ENCODE measurements around the gene SLC25A34. TPM values are rescaled to one million over a fixed set of nuclear protein-coding genes. Genes with fewer than 3 reads are reported as not detected.

Gene SLC25A34
- polyA plus RNA-seq, 3 donors = 1.3 to 1.7 (median 1.4) TPM

DNA sequence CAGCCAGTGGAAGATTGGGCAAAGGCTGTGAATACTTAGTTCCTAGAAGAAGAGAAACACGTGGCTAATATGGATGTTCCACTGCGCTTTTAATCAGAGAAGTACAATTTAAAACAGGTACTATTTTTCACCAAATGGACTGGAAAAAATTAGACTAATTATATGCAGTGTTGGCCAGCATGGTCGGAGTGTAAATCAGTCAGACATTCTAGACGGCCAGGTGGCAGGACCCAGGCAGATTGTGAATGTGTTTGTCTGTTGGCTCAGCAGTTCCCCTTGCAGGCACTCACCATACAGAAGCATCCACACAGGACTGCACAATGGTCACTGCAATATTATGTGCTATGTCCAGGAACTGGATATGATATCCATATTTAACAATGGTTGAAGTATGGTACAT lies 23.9 kb upstream of the SLC25A34 start:
- no peak for DNase-seq (ENCODE audit: low read depth in 3 of 3, low spot score in 2 of 3)

DNA sequence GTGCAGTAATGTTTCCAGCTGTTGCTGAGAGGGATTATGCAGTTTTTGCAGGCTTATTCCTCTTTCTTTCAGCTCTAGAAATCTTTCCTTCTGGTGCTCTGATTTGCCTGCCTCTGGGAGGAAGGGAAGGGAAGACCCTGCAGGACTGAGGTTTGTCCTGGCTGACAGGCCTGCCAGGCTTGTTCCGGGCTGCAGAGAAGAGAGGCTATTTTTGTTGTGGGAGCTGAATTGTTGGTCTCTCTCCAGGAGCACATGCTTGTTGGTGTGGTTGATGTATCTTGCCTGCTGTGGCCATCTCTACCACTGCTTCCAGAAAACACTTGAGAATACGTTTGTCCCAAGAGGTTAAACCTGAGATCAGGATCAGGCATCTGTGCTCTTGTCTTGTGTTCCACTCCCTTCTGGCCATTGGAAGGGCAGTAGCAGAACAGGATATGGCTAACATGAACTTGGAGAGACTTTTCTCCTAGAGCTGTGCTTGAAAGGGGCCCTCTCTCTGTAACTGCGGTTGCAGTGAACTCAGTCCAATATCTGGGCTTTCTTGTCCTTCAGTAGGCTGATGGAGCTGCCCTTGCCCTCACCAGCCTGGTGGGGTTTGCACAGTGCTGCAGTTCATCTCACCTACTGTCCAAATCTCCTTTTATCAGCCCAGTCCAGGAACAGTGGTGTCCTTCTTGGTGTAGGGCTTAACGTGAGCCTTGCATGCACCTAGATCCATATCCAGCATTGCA lies 21.5 kb upstream of the SLC25A34 start:
- DNase-seq (ENCODE audit: low read depth in 3 of 3, low spot score in 2 of 3) = no peak

DNA sequence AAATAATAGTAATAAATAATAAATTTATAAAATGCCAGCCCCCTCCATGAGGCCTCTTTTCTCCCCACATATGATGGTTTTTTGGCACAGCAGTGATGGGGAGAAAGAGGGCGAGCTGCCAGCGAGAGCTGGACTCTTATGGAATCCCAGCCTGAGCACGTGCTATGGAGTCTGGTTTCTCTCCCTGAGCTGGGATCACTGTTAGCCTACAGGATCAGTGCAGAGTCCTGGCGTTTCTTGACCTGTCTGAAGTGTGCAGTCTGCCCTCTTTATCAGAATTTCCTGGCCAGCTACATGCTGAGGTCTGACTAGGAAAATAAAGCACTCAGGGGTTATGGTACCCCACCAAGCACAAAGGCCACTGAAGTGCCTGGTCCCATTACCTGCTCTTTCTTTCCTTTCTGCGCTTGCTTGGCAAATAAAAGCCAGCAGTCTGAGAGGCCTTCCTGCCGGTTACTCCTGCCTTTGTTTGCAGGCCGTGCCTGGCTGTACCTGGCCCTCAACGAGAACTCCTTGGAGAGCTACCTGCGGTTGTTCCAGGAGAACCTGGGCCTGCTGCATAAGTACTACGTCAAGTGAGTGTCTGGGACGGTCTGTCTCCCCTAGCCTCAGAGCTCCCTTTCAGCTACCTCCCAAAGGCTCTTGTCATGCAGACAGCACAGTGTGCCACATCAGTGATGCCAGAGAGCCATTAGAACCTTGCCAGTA lies 18.5 kb upstream of the SLC25A34 start:
- DNase-seq (ENCODE audit: low read depth in 3 of 3, low spot score in 2 of 3) = no peak

DNA sequence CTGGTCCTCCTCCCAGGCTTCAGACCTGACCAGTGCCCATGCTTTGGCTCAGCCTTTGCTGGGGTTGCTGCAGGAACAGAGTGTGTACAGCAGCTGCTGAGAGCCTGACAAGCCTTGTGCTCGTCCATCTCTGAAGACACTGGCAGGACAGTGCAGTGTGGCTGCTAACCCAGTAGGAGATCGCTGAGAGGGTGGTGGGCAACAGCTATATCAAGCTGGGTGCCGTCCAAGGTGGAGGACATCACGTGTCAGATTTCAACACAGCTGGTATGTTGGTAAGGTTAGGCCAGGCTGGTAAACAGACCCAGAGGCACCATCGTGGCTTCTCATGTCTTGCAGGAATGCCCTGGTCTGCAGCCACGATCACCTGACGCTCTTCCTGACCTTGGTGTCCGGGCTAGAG lies 17.9 kb upstream of the SLC25A34 start:
- DNase-seq (ENCODE audit: low read depth in 3 of 3, low spot score in 2 of 3) = no peak

DNA sequence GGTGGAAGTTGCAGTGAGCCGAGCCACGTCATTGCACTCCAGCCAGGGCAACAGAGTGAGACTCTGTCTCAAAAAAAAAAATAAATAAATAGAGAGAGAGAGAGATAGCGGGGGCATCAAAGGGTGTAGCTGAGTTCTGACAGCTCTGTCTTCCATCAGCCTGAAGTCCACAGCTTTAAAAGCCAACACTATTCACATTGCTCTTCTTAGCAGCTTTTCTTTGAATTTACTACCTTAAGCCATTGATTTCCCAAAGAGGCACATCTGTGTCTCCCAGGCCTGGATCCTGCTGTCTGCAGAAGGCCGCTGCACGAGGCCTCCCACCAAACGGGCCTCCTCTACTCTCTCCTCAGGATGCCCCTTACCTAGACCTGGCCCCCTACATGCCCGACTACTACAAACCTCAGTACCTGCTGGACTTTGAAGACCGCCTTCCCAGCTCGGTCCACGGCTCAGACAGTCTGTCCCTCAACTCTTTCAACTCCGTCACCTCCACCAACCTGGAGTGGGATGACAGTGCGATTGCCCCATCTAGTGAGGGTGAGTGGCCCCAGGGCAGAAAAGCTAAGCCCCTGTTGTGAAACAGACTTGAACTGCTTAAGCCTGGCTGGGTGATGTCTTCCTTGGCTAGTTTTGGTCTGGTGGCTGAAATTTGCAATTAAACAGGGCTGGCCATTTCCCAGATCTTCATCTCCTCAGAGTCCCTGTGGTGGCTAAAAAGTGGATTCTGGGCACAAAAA lies 16.5 kb upstream of the SLC25A34 start:
- no peak for DNase-seq (ENCODE audit: low read depth in 3 of 3, low spot score in 2 of 3)

DNA sequence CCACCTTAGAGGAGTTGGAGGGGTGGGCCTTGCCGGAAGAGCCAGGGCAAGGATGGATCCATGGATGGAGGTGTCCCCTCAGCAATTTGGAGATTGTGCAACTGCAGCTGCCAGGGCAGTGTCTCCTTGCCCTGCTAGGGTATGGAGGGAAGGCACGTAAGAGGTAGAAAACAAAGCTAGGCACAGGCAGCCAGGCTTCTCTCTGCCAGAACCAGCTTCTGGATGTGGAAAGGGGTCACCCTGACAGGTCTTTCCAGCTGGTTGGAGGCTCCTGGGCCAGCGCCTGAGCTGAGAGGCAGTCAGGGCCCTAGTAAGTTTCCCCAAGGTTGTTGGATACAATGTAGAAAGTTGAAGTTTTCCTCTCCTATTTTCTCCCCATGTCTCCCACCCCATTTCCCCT lies 15.2 kb upstream of the SLC25A34 start:
- no peak for DNase-seq (ENCODE audit: low read depth in 3 of 3, low spot score in 2 of 3)

DNA sequence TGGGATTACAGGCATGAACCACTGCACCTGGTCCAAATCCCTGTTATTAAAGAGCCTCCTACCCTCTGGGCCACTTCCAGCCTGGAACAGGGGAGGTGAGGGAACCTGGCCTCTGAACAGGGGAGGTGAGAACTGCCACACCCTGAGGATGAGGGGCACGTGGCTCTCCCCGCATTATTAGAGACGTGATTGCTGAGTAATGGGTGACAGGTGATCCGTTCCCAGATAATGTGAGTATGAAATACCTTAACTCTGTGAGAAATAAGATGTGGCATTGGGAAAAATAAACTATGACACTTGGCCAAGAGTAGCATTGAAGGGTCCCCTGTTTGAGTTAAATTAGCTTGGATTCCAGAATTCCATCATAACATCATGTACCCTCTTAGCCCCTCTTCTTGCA lies 13.6 kb upstream of the SLC25A34 start:
- no peak for DNase-seq (ENCODE audit: low read depth in 3 of 3, low spot score in 2 of 3)

DNA sequence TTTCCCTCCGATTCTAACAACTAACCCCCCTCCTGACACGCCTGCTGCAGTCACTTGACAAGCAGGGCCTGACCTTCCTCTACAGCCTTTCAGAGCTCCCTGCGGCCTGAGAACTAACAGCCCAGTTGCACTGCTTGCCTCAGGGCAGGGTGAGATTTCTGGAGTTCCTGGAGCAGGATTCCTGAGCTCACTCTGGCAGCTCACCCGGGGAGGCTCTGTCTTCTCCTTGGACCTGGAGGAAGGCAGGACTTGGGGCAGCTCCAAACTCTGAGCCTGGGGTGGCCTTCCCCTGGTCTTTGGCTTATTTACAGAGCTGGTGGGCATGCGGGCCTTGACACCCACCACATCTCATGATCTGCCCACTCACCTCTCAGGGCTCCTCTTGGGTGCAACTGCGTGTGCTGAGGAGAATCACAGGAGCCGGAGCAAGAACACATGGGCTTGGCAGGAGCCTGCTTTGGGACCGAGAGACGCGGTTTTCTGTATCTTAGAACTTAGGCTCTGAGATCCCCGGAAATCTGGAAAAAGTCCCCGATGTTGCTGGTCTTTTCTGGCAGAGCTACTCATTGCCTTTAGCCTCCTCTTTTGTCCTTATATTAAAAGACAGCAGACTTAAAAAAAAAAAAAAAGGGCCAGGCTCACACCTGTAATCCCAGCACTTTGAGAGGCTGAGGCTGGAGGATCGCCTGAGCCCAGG lies 13.1 kb upstream of the SLC25A34 start:
- no peak for DNase-seq (ENCODE audit: low read depth in 3 of 3, low spot score in 2 of 3)

DNA sequence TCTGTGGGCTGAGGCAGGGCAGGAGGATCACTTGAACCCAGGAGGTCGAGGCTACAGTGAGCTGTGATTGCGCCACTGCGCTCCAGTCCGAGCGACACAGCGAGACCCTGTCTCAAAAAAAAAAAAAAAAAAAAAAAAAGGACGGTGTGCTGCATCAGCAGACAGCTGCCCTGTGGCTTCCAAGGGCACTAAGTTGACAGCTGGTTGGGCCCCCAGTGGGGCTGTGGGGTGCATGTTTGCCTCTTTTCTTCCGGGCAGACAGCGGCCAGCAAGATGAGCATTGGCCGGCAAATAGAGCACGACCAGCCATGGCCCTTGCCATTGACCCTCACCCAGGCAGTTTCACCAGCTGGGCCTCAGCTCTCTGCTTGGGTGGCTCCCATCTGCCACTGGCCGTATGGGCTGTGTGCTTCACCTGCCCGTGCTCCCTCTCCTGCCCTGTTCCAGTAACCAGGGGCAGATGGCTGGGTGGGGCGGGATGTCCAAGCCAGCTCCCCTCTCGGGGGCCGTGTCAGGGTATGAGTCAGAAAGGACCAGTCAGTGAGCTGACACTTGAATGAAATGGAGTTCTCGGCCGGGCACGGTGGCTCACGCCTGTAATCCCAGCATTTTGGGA lies 12.3 kb upstream of the SLC25A34 start:
- no peak for DNase-seq (ENCODE audit: low read depth in 3 of 3, low spot score in 2 of 3)

DNA sequence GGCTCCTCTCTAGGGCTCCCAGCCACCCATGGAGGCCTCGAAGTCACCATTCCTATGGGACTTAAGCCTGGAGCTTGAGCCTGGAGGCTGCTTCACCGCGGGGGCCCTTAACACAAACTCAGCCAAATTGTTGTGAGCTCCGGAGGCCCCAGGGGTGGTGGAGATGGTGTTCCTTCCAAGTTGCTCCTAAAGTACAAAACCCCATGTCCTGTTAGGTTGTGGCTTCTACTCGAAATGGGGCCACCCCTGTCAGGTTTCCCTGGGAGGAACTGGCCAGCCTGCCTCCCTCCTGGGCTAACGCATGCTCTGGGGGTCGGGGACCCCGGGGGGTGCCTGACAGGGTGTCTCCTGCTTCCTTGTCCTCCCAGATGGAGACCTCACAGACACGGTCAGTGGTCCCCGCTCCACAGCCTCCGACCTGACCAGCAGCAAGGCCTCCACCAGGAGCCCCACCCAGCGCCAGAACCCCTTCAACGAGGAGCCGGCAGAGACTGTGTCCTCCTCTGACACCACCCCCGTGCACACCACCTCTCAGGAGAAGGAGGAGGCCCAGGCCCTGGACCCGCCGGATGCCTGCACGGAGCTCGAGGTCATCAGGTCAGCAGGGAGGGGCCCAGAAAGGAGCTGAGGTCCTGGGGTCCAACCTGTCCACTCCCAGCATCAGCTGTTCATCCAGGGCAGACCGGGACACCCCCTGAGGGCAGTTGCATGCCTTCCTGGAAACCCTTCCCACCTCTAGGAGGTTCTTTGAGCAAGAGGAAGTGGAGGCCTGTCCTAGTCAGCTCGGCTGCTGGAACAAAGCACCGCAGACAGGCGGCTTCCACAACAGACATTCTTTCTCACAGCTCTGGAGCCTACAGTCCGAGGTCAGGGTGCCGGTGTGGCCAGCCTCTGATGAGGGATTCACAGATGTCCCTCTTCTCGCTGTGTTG lies 10.8 kb upstream of the SLC25A34 start:
- DNase-seq (ENCODE audit: low read depth in 3 of 3, low spot score in 2 of 3) = no peak

DNA sequence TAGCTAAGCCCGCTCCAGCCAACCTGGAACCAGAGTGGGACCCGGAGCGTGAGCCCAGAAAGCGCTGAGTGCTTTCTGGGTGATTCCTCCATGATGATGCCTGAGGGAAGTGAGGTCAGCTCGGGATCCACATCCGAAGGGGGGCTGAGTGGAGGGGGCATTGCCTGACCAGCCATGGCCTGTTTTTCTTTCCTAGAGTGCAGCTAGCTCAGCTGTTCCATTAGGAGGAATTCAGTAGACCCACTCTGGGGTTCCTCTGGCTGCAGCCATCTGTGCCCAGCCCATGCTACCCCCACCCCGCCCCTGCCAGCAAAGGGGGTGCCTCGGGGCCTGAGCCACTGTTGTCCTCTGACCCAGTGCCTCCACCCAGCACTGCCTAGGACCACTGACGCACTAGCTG lies 9.6 kb upstream of the SLC25A34 start:
- no peak for DNase-seq (ENCODE audit: low read depth in 3 of 3, low spot score in 2 of 3)

DNA sequence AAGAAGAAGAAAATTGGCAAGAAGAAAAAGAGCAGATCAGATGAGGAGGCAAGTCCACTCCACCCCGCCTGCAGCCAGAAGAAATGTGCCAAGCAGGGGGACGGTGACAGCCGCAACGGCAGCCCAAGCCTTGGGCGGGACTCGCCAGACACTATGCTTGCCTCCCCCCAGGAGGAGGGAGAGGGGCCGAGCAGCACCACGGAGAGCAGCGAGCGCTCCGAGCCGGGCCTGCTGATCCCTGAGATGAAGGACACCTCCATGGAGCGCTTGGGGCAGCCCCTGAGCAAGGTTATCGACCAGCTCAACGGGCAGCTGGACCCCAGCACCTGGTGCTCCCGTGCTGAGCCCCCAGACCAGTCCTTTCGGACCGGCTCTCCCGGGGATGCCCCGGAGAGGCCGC lies 9.0 kb upstream of the SLC25A34 start:
- DNase-seq (ENCODE audit: low read depth in 3 of 3, low spot score in 2 of 3) = no peak

DNA sequence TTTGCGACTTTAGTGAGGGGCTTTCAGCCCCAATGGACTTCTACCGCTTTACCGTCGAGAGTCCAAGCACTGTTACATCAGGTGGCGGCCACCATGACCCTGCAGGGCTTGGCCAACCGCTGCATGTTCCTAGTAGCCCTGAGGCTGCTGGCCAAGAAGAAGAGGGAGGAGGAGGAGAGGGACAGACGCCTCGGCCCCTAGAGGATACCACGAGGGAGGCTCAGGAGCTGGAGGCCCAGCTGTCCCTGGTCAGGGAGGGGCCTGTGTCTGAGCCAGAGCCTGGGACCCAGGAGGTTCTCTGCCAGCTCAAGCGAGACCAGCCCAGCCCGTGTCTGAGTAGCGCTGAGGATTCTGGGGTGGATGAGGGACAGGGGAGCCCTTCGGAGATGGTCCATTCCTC lies 8.6 kb upstream of the SLC25A34 start:
- no peak for DNase-seq (ENCODE audit: low read depth in 3 of 3, low spot score in 2 of 3)

DNA sequence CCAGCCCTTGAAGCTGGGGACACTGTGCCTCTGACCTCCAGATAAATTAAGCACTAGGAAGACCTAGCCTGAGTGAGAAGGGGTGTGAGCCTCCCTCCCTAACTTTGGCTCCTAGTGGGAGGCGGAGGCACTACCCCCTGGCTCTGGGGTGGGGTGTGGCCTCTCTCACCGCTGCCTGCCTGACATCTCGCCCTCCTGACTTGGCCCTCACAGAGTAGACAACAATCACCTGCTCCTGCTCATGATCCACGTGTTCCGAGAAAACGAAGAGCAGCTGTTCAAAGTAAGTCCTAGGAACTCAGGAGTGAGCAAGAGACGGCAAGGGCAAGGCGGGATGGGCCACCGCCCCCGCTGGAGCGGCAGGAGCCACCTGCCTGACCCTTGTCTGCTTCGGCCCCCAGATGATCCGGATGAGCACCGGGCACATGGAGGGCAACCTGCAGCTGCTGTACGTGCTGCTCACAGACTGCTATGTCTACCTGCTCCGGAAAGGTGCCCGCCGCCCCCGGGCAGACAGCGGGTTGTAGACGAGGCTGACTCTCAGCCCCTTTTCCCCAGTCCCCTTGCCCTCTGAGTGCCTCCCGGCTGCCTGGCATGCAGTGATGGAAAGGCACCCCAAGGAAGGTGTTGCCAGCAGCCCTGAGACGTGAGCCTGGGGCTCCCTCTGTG lies 8.1 kb upstream of the SLC25A34 start:
- DNase-seq (ENCODE audit: low read depth in 3 of 3, low spot score in 2 of 3) = no peak

DNA sequence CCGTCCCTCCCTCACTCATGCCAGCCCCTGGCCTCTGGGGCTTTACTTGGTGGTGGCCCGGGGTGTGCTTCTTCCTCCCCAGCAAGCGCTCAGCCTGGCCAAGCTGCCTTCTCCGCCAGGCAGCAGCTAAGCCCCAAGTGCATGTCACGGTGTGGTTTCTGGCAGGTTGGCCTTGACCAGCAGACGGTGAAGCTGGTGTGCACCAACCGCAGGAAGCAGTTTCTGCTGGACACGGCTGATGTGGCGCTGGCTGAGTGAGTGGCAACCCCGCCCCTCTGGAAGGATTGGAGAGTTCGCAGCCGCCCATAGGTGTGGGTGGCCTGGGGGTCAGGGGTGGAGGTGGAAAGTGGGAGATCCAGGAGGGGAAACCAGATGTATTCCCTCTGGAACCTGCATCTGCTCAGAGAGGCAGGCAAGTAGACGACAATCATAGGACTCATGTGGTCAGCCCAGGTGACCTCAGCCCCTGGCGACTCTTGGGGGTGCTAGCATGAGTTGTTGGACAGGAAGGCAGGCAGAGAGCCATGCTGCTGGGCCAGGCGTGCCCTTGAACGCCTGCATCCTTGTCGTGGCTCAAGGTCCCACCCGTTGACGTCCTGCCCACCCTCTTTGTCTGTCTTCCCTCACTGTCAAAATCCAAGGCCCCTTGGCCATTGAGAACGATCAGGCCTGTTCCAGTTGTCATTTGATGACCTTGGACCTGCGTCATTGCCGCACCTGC lies 7.0 kb upstream of the SLC25A34 start:
- no peak for DNase-seq (ENCODE audit: low read depth in 3 of 3, low spot score in 2 of 3)

DNA sequence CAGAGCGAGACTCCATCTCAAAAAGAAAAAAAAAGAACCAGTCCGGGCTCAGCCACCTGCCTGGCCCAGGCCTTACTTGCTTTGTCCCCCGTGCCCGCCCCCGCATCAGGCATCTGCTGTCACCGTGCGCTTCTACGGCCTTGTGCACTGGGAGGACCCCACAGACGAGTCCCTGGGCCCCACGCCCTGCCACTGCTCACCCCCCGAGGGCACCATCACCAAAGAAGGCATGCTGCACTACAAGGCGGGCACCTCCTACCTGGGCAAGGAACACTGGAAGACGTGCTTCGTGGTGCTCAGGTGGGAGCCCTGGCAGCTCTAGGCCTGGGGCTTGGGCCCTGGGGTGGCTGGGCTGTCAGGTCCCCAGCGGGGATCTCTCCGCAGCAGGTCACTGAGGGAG lies 5.6 kb upstream of the SLC25A34 start:
- no peak for DNase-seq (ENCODE audit: low read depth in 3 of 3, low spot score in 2 of 3)

DNA sequence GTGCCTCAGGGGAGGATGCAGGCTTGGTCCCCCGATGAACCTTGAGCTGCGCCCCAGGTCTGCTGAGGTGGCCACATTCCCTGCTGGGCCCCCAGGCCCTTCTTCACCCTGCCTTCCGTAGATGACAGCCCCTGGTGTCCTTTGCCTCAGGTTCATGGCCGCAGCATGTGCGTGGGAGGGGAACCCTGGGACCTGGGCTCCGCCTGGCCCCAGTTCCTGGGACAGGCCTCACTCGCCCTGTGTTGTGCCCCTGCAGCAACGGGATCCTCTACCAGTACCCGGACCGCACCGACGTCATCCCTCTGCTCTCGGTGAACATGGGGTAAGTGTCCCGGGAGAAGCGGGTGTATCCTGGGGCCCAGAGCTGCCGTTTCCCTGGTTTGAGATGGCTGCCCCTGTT lies 5.1 kb upstream of the SLC25A34 start:
- no peak for DNase-seq (ENCODE audit: low read depth in 3 of 3, low spot score in 2 of 3)

Data from right renal cortex interstitium (tissue), 3 donors.